Mesendoderm (in vitro differentiated cells): ENCODE results near the gene ZBTB8B.

ENCODE experiments used
- DNase-seq: peaks from one replicate; pipeline ENCODE4 v3.0.0; 2013
- H2AK5ac ChIP-seq: 2 replicates; pipeline ENCODE4 v1.6.1; 2013; ENCODE audit warnings: low read length, inconsistent platforms
- H2BK120ac ChIP-seq: 2 replicates; pipeline ENCODE4 v1.6.1; 2013; ENCODE audit warnings: low read depth, mild to moderate bottlenecking, low read length, moderate library complexity, mixed read lengths
- H2BK15ac ChIP-seq: replicated peaks from 2 replicates; pipeline ENCODE4 v1.6.1; 2013; ENCODE audit warnings: low read depth, mild to moderate bottlenecking, moderate library complexity
- H2BK5ac ChIP-seq: 2 replicates; pipeline ENCODE4 v1.6.1; 2013; ENCODE audit warnings: low read length, inconsistent platforms
- H3K18ac ChIP-seq: 2 replicates; pipeline ENCODE4 v1.6.1; 2013; ENCODE audit warnings: mild to moderate bottlenecking, low read length, mixed read lengths
- H3K23ac ChIP-seq: one replicate; pipeline ENCODE4 v1.6.1; 2013; ENCODE audit warnings: low read length
- H3K27ac ChIP-seq: 2 replicates; pipeline ENCODE4 v1.5.1; 2013; ENCODE audit warnings: low read depth, mild to moderate bottlenecking, inconsistent platforms, low read length, moderate library complexity
- H3K27me3 ChIP-seq: 2 replicates; pipeline ENCODE4 v1.6.1; 2013; ENCODE audit warnings: low read length, control low read depth, mild to moderate bottlenecking, inconsistent platforms; ENCODE audit not compliant: insufficient read depth, poor library complexity
- H3K36me3 ChIP-seq: 2 replicates; pipeline ENCODE4 v1.6.1; 2013; ENCODE audit warnings: low read length, inconsistent platforms; ENCODE audit not compliant: control insufficient read depth, insufficient read depth
- H3K4ac ChIP-seq: one replicate; pipeline ENCODE4 v1.6.1; 2013; ENCODE audit warnings: low read depth, mild to moderate bottlenecking, low read length, moderate library complexity
- H3K4me1 ChIP-seq: 2 replicates; pipeline ENCODE4 v1.6.1; 2013; ENCODE audit warnings: low read depth, low read length, inconsistent platforms; ENCODE audit not compliant: control insufficient read depth
- H3K4me2 ChIP-seq: 2 replicates; pipeline ENCODE4 v1.6.1; 2013; ENCODE audit warnings: low read length
- H3K4me3 ChIP-seq: 2 replicates; pipeline ENCODE4 v1.5.1; 2013; ENCODE audit warnings: mild to moderate bottlenecking, low read length
- H3K56ac ChIP-seq: one replicate; pipeline ENCODE4 v1.6.1; 2013; ENCODE audit warnings: low read length
- H3K79me1 ChIP-seq: 2 replicates; pipeline ENCODE4 v1.6.1; 2013; ENCODE audit warnings: low read length, inconsistent platforms
- H3K79me2 ChIP-seq: 2 replicates; pipeline ENCODE4 v1.6.1; 2013; ENCODE audit warnings: mild to moderate bottlenecking, low read length; ENCODE audit not compliant: control insufficient read depth, insufficient read depth
- H3K9ac ChIP-seq: 2 replicates; pipeline ENCODE4 v1.6.1; 2013; ENCODE audit warnings: low read length, inconsistent platforms
- H4K5ac ChIP-seq: one replicate; pipeline ENCODE4 v1.6.1; 2013; ENCODE audit warnings: low read length
- H4K8ac ChIP-seq: one replicate; pipeline ENCODE4 v1.6.1; 2013; ENCODE audit warnings: low read depth, mild to moderate bottlenecking, control low read depth, low read length, moderate library complexity
- WGBS: extraction: QIAGEN DNeasy Blood & Tissue Kit; methylation state at CpG from one replicate; pipeline ENCODE4 v1.1.7; 2013; ENCODE audit warnings: low lambda C conversion rate, missing lambda C conversion rate; ENCODE audit not compliant: insufficient coverage; ENCODE audit errors: extremely low coverage; 5-methylcytosine and 5-hydroxymethylcytosine counted together

ZBTB8B gene

GRCh38 chr1:32464191-32464715 lies 619 bp upstream of the ZBTB8B start:
- no CpG with 5 or more reads among the region's 19 CpGs for WGBS
- no peaks in the 10 kb centered on the region for H3K36me3 ChIP-seq
- H3K79me2 ChIP-seq = no peaks in the 10 kb centered on the region
- no peak overlapping the region for H2BK15ac ChIP-seq
- no peaks in the 10 kb centered on the region for H3K27me3 ChIP-seq
- H2BK5ac ChIP-seq = no peak overlapping the region
- H3K27ac ChIP-seq = no peak overlapping the region
- peaks cover 6% of the 10 kb centered on the region for H3K4me1 ChIP-seq
- H3K4me3 ChIP-seq = peak overlapping the region; percentile 40
- DNase-seq = peak; percentile 44
- H2AK5ac ChIP-seq = no peak overlapping the region
- H4K8ac ChIP-seq = no peak overlapping the region
- H3K4ac ChIP-seq = peak overlapping the region; percentile 57
- no peak overlapping the region for H3K18ac ChIP-seq
- H2BK120ac ChIP-seq = no peak overlapping the region
- peak overlapping the region; percentile 45 for H3K9ac ChIP-seq
- H4K5ac ChIP-seq = no peak overlapping the region
- H3K56ac ChIP-seq = peak overlapping the region; percentile 46
- peaks cover 1% of the 10 kb centered on the region for H3K79me1 ChIP-seq
- H3K23ac ChIP-seq = no peak overlapping the region
- peak overlapping the region; percentile 65 for H3K4me2 ChIP-seq

GRCh38 chr1:32465578-32465933 lies 684 bp downstream of the ZBTB8B start:
- Histone ChIP-seq H3K79me1 (peaks cover 1% of the 10 kb centered on the region), H3K27me3 (no peaks in the 10 kb centered on the region), H3K4ac (no peak overlapping the region), H3K56ac (no peak overlapping the region), H2AK5ac (no peak overlapping the region), H3K36me3 (no peaks in the 10 kb centered on the region), H4K5ac (no peak overlapping the region), H2BK5ac (no peak overlapping the region), H3K79me2 (no peaks in the 10 kb centered on the region), H3K4me3 (peak overlapping the region; percentile 73), H3K23ac (no peak overlapping the region), H3K18ac (no peak overlapping the region), H2BK120ac (no peak overlapping the region), H3K4me2 (peak overlapping the region; percentile 70), H4K8ac (no peak overlapping the region), H3K27ac (no peak overlapping the region), H3K9ac (peak overlapping the region; percentile 74), H2BK15ac (no peak overlapping the region), H3K4me1 (peaks cover 6% of the 10 kb centered on the region)
- DNase-seq = peak; percentile 21
- no CpG with 5 or more reads among the region's 11 CpGs for WGBS

GRCh38 chr1:32466761-32467160 lies 1.9 kb downstream of the ZBTB8B start:
- Histone ChIP-seq H4K8ac (no peak overlapping the region), H2BK15ac (no peak overlapping the region), H4K5ac (no peak overlapping the region), H3K56ac (no peak overlapping the region), H2BK120ac (no peak overlapping the region), H3K9ac (no peak overlapping the region), H3K23ac (no peak overlapping the region), H3K27me3 (no peaks in the 10 kb centered on the region), H2BK5ac (no peak overlapping the region), H3K79me1 (peaks cover 1% of the 10 kb centered on the region), H3K27ac (no peak overlapping the region), H2AK5ac (no peak overlapping the region), H3K4me1 (peaks cover 6% of the 10 kb centered on the region), H3K4ac (no peak overlapping the region), H3K4me2 (no peak overlapping the region), H3K18ac (no peak overlapping the region), H3K4me3 (no peak overlapping the region), H3K79me2 (no peaks in the 10 kb centered on the region), H3K36me3 (no peaks in the 10 kb centered on the region)
- WGBS = no CpG with 5 or more reads among the region's 4 CpGs
- DNase-seq = no peak

- H3K4me1 ChIP-seq = peaks cover 3% of the 10 kb centered on the region
- no peak overlapping the region for H3K56ac ChIP-seq
- H3K79me1 ChIP-seq = peaks cover 1% of the 10 kb centered on the region
- H2BK5ac ChIP-seq = no peak overlapping the region
- no peak for DNase-seq
- no peak overlapping the region for H3K23ac ChIP-seq
- no peak overlapping the region for H4K8ac ChIP-seq
- H4K5ac ChIP-seq = no peak overlapping the region
- H2BK15ac ChIP-seq = no peak overlapping the region
- no peak overlapping the region for H2BK120ac ChIP-seq
- no CpG with 5 or more reads among the region's 8 CpGs for WGBS
- H3K4me2 ChIP-seq = no peak overlapping the region
- no peak overlapping the region for H3K9ac ChIP-seq
- no peaks in the 10 kb centered on the region for H3K36me3 ChIP-seq
- H3K79me2 ChIP-seq = no peaks in the 10 kb centered on the region
- no peak overlapping the region for H2AK5ac ChIP-seq
- no peak overlapping the region for H3K4ac ChIP-seq
- no peak overlapping the region for H3K18ac ChIP-seq
- H3K27me3 ChIP-seq = no peaks in the 10 kb centered on the region
- H3K4me3 ChIP-seq = no peak overlapping the region
- H3K27ac ChIP-seq = no peak overlapping the region
These were observed 3.9 kb downstream of the ZBTB8B start for GRCh38 chr1:32468791-32469190.

GRCh38 chr1:32470431-32470830 lies 5.6 kb downstream of the ZBTB8B start:
- DNase-seq = no peak
- H3K4me3 ChIP-seq = no peak overlapping the region
- H3K4me1 ChIP-seq = no peaks in the 10 kb centered on the region
- no peak overlapping the region for H3K23ac ChIP-seq
- H4K5ac ChIP-seq = no peak overlapping the region
- WGBS = no CpG with 5 or more reads among the region's 11 CpGs
- H3K79me2 ChIP-seq = no peaks in the 10 kb centered on the region
- no peak overlapping the region for H2BK15ac ChIP-seq
- H2AK5ac ChIP-seq = no peak overlapping the region
- peaks cover 1% of the 10 kb centered on the region for H3K79me1 ChIP-seq
- no peak overlapping the region for H3K27ac ChIP-seq
- H3K4ac ChIP-seq = no peak overlapping the region
- H3K36me3 ChIP-seq = no peaks in the 10 kb centered on the region
- no peak overlapping the region for H2BK5ac ChIP-seq
- H3K9ac ChIP-seq = no peak overlapping the region
- H3K4me2 ChIP-seq = no peak overlapping the region
- H4K8ac ChIP-seq = no peak overlapping the region
- no peak overlapping the region for H3K18ac ChIP-seq
- H3K56ac ChIP-seq = no peak overlapping the region
- H3K27me3 ChIP-seq = no peaks in the 10 kb centered on the region
- H2BK120ac ChIP-seq = no peak overlapping the region

GRCh38 chr1:32470991-32471694 lies 6.3 kb downstream of the ZBTB8B start:
- Histone ChIP-seq H2BK15ac (no peak overlapping the region), H3K4me2 (no peak overlapping the region), H3K9ac (no peak overlapping the region), H3K4me1 (no peaks in the 10 kb centered on the region), H3K27ac (no peak overlapping the region), H3K18ac (no peak overlapping the region), H3K56ac (no peak overlapping the region), H3K4ac (no peak overlapping the region), H3K79me2 (no peaks in the 10 kb centered on the region), H3K4me3 (no peak overlapping the region), H2AK5ac (no peak overlapping the region), H2BK5ac (no peak overlapping the region), H3K27me3 (no peaks in the 10 kb centered on the region), H3K36me3 (no peaks in the 10 kb centered on the region), H4K8ac (no peak overlapping the region), H4K5ac (no peak overlapping the region), H2BK120ac (no peak overlapping the region), H3K23ac (no peak overlapping the region), H3K79me1 (peaks cover 1% of the 10 kb centered on the region)
- no CpG with 5 or more reads among the region's 28 CpGs for WGBS
- DNase-seq = peak; percentile 66
